DND-41 (cell line): ENCODE data around the gene PSMA3.
A peak's percentile ranks its signal among the peaks of the same experiment; 100 is the strongest.

Experiments
- ATAC-seq: fragments of 200-7000 bp; cut with Tn5 transposase; 3 replicates; pipeline ENCODE4 v1.9.1; 2021; ENCODE audit warnings: low read depth; ENCODE audit not compliant: insufficient read depth
- DNase-seq: peaks from one replicate; pipeline ENCODE4 v3.0.0-alpha.2; 2020
- H2AFZ ChIP-seq: 2 replicates; pipeline ENCODE4 v1.6.0; 2012; ENCODE audit warnings: low read depth, low read length
- H3K27ac ChIP-seq: 2 replicates; pipeline ENCODE4 v1.5.1; 2012; ENCODE audit warnings: low read length, inconsistent platforms
- H3K27me3 ChIP-seq: fragments of 200-600 bp; sonication (generic); 2 replicates; pipeline ENCODE4 v1.6.0; 2012; ENCODE audit warnings: low read length, mild to moderate bottlenecking, inconsistent platforms; ENCODE audit not compliant: insufficient read depth, poor library complexity
- H3K36me3 ChIP-seq: 2 replicates; pipeline ENCODE4 v1.5.1; 2012; ENCODE audit warnings: low read length, inconsistent platforms; ENCODE audit not compliant: insufficient read depth
- H3K4me1 ChIP-seq: 2 replicates; pipeline ENCODE4 v1.5.1; 2012; ENCODE audit warnings: mild to moderate bottlenecking, low read length; ENCODE audit not compliant: insufficient read depth
- H3K4me2 ChIP-seq: 2 replicates; pipeline ENCODE4 v1.6.0; 2012; ENCODE audit warnings: mild to moderate bottlenecking, moderate library complexity, low read length, inconsistent platforms; ENCODE audit not compliant: insufficient read depth
- H3K4me3 ChIP-seq, 2 experiments: fragments of 200-600 bp in 1 of 2; shearing (Covaris generic) in 1 of 2; 2 replicates each; pipeline ENCODE4 v1.5.1; 2012 to 2016; ENCODE audit warnings: inconsistent platforms in 2 of 2, low read length in 2 of 2, mild to moderate bottlenecking in 2 of 2, low read depth in 1 of 2, moderate library complexity in 1 of 2
- H3K79me2 ChIP-seq: 2 replicates; pipeline ENCODE4 v1.6.0; 2012; ENCODE audit warnings: low read length, inconsistent platforms; ENCODE audit not compliant: insufficient read depth
- H3K9ac ChIP-seq: 2 replicates; pipeline ENCODE4 v1.6.0; 2012; ENCODE audit warnings: low read depth, mild to moderate bottlenecking, inconsistent platforms, low read length, moderate library complexity
- H3K9me3 ChIP-seq: 2 replicates; pipeline ENCODE4 v1.5.1; 2012; ENCODE audit warnings: low read length, moderate library complexity, mild to moderate bottlenecking, inconsistent platforms; ENCODE audit not compliant: insufficient read depth, severe bottlenecking
- H4K20me1 ChIP-seq: 2 replicates; pipeline ENCODE4 v1.6.0; 2012; ENCODE audit warnings: low read length; ENCODE audit not compliant: insufficient read depth
- CTCF ChIP-seq: IDR thresholded peaks from 2 replicates; pipeline ENCODE4 v1.5.1; 2012; ENCODE audit warnings: borderline replicate concordance, low read length, moderate library complexity, mild to moderate bottlenecking; ENCODE audit not compliant: poor library complexity, severe bottlenecking; ENCODE audit errors: extremely low read depth
- EZH2 ChIP-seq: IDR thresholded peaks from 3 replicates; pipeline ENCODE4 v1.6.1; 2012; ENCODE audit warnings: borderline replicate concordance, low read depth, mild to moderate bottlenecking, moderate library complexity, low read length, inconsistent platforms; ENCODE audit not compliant: severe bottlenecking

The PSMA3 gene

GRCh38 chr14:58199726-58200479 lies 44.7 kb upstream of the PSMA3 start, which contains the start of gene ACTR10:
TSS of gene ACTR10 (plus strand) at chr14:58200149. CDS start at chr14:58200218, 69 bp downstream.
- TF ChIP-seq EZH2 (no peak), CTCF (no peak)
- Histone ChIP-seq H3K27me3 (no peaks in the 10 kb centered on the region), H3K4me2 (peak within 1 kb of the TSS; percentile 83), H3K27ac (peak within 1 kb of the TSS; percentile 81), H3K36me3 (0 out of 2 replicates have a peak, but pooled peaks cover 3% of the 10 kb centered on the region), H3K79me2 (peaks cover 29% of the 10 kb centered on the region), H3K4me1 (peaks cover 25% of the 10 kb centered on the region), H3K4me3 (peak within 1 kb of the TSS; percentile 88 to 93), H3K9me3 (no peaks in the 10 kb centered on the region), H4K20me1 (no peaks in the 10 kb centered on the region), H2AFZ (peak within 1 kb of the TSS; percentile 92), H3K9ac (peak within 1 kb of the TSS; percentile 78)
- peak; percentile 92 for ATAC-seq
- peak; percentile 89 for DNase-seq

GRCh38 chr14:58200480-58200841 lies 44.2 kb upstream of the PSMA3 start:
- peaks cover 25% of the 10 kb centered on the region for H3K4me1 ChIP-seq
- DNase-seq (no peak), ATAC-seq (peak; percentile 25)
- H3K4me2 ChIP-seq: peak overlapping the region; percentile 83
- 0 out of 2 replicates have a peak, but pooled peaks cover 3% of the 10 kb centered on the region for H3K36me3 ChIP-seq
- H3K27ac ChIP-seq: peak overlapping the region; percentile 81
- no peaks in the 10 kb centered on the region for H3K27me3 ChIP-seq
- TF ChIP-seq EZH2 (no peak), CTCF (no peak)
- peaks cover 29% of the 10 kb centered on the region for H3K79me2 ChIP-seq
- peak overlapping the region; percentile 92 for H2AFZ ChIP-seq
- H4K20me1 ChIP-seq: no peaks in the 10 kb centered on the region
- H3K4me3 ChIP-seq: peak overlapping the region; percentile 88 to 93
- peak overlapping the region; percentile 78 for H3K9ac ChIP-seq
- no peaks in the 10 kb centered on the region for H3K9me3 ChIP-seq

- Histone ChIP-seq H3K4me1 (peaks cover 25% of the 10 kb centered on the region), H4K20me1 (no peaks in the 10 kb centered on the region), H3K79me2 (peaks cover 29% of the 10 kb centered on the region), H3K27ac (peak overlapping the region; percentile 81), H3K9me3 (no peaks in the 10 kb centered on the region), H3K4me3 (peak overlapping the region; percentile 88 to 93), H3K9ac (peak overlapping the region; percentile 78), H2AFZ (peak overlapping the region; percentile 92), H3K27me3 (no peaks in the 10 kb centered on the region), H3K36me3 (0 out of 2 replicates have a peak, but pooled peaks cover 3% of the 10 kb centered on the region), H3K4me2 (peak overlapping the region; percentile 83)
- ATAC-seq: no peak
- TF ChIP-seq EZH2 (no peak), CTCF (no peak)
- no peak for DNase-seq
Observed at GRCh38 chr14:58200846-58201245, 43.8 kb upstream of the PSMA3 start.
